GM10248 (cell line): Measurements from ENCODE around the gene ZMYND15.

ENCODE experiments used
- CTCF ChIA-PET: fragments of 300-600 bp; sonication (Branson Sonifier 250); formaldehyde crosslinking; extraction: SDS; loops from one replicate; lab custom pipeline; 2021; ENCODE audit warnings: antibody characterized with exemption; lab: Yijun Ruan, JAX
- POLR2A ChIA-PET: fragments of 350-650 bp; sonication (Branson Sonifier 250); formaldehyde crosslinking; extraction: SDS; loops from one replicate; lab custom pipeline; 2020; ENCODE audit warnings: antibody characterized with exemption; lab: Yijun Ruan, JAX
- DNase-seq: peaks from one replicate; pipeline ENCODE4 v3.0.0; 2012; ENCODE audit errors: extremely low spot score
- TF ChIP-seq, protein P1 (sequence below): IDR thresholded peaks from 2 replicates; pipeline ENCODE4 v1.5.1; 2012; ENCODE audit warnings: mild to moderate bottlenecking, low read depth; ENCODE audit errors: extremely low read depth, missing control alignments, control extremely low read depth

ZMYND15 gene

GRCh38 chr17:4741544-4741943, 1.9 kb downstream of the ZMYND15 start:
- CTCF ChIA-PET, result no interaction called here
- no peak for DNase-seq
- TF ChIP-seq, protein P1, sequence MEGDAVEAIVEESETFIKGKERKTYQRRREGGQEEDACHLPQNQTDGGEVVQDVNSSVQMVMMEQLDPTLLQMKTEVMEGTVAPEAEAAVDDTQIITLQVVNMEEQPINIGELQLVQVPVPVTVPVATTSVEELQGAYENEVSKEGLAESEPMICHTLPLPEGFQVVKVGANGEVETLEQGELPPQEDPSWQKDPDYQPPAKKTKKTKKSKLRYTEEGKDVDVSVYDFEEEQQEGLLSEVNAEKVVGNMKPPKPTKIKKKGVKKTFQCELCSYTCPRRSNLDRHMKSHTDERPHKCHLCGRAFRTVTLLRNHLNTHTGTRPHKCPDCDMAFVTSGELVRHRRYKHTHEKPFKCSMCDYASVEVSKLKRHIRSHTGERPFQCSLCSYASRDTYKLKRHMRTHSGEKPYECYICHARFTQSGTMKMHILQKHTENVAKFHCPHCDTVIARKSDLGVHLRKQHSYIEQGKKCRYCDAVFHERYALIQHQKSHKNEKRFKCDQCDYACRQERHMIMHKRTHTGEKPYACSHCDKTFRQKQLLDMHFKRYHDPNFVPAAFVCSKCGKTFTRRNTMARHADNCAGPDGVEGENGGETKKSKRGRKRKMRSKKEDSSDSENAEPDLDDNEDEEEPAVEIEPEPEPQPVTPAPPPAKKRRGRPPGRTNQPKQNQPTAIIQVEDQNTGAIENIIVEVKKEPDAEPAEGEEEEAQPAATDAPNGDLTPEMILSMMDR, result no peak
- POLR2A ChIA-PET, result no interaction called here

DNA sequence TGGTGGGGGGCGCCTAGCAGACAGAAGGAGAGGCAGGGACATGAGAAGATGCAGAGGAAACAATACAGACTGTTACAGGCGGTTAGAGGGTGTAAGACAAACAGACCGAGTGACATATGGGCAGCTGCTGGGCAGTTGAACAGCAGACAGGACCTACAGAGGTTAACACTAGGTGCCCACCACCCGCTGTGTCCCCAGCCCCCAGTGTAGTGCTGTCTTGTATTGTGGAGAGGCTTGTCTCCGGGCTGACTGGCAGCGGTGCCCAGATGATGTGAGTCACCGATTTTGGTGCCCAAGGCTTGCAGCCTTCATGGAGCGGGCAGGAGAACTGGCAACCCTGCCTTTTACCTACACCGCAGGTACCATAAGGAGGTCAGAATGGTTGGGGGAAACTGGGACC, 2.5 kb downstream of the ZMYND15 start:
- ChIA-PET CTCF (no interaction called here), POLR2A (no interaction called here)
- TF ChIP-seq, protein P1, result no peak
- DNase-seq, result no peak

GRCh38 chr17:4742629-4743028, 3.0 kb downstream of the ZMYND15 start:
- TF ChIP-seq, protein P1, result no peak
- CTCF ChIA-PET, result interaction anchor here (1.7 kb wide), 1 partner anchor 9 kb away, joined by 4 read pairs; no protein-coding TSS in a partner anchor
- DNase-seq, result no peak
- POLR2A ChIA-PET, result no interaction called here

GRCh38 chr17:4743216-4743615, 3.6 kb downstream of the ZMYND15 start:
- no peak for DNase-seq
- TF ChIP-seq, protein P1, result no peak
- ChIA-PET POLR2A (no interaction called here), CTCF (interaction anchor here (1.4 to 1.7 kb wide), 2 partner anchors 10 to 12 kb away, joined by 4 read pairs; no protein-coding TSS in a partner anchor)

DNA sequence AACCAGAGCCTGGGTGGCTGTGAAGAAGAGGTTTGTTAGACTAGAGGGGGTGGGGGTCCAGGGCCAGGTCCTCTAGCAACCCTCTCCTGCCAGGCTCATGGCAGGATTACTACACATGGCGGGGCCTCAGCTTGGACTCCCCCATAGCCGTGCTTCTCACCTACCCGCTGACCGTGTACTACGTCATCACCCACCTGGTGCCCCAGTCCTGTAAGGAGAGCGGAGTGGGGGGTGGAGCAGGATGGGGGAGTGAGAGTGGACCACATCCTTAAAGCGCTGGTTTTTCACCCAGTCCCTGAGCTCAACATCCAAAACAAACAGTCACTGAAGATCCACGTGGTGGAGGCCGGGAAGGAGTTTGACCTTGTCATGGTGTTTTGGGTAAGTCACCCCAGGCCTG, 4.3 kb downstream of the ZMYND15 start:
- ChIA-PET POLR2A (no interaction called here), CTCF (interaction anchor here (1.1 to 1.7 kb wide), 3 partner anchors 11 to 164 kb away, joined by 3 to 4 read pairs (median 4); no protein-coding TSS in a partner anchor)
- TF ChIP-seq, protein P1, result no peak
- DNase-seq, result no peak

DNA sequence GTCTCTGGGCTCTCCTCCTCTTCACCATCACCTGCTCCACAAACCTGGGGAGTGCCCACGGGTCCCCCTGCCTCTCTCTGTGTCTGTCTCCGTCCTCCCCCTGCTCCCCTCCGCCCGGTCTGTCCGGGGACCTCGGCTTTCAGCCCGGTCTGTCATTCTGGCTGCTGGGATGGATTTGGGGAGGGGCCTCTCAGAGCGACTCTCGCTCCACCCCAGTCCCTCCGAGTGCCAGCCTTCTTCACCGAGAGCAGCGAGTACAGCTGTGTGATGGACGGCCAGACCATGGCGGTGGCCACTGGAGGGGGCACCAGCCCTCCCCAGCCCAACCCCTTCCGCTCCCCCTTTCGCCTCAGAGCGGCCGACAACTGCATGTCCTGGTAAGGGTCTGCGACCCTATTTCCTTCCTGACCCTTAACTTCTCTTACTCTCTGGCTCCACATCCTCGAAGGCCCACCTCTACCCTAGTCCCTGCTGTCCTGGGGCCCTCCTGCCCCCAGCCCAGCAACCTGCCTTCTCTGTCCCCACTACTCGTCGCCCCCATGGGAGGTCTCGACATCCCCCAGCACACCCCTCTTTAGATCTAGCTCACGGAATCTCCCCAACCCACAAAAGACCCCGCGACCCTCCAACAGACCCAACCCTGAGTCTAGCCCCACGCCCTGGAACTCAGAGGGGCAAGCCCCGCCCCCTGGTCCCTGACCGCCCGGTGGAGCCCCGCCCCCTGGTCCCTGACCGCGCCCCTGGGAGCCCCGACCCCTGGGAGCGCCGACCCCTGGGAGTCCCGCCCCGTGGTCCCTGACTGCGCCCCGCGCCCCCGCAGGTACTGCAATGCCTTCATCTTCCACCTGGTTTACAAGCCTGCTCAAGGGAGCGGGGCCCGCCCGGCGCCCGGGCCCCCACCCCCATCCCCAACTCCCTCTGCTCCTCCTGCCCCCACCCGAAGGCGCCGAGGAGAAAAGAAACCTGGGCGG, 5.7 kb downstream of the ZMYND15 start:
- CTCF ChIA-PET, result interaction anchor here (1.1 kb wide), 1 partner anchor 163 kb away, joined by 3 read pairs; no protein-coding TSS in a partner anchor
- DNase-seq, result no peak
- POLR2A ChIA-PET, result no interaction called here
- TF ChIP-seq, protein P1, result no peak
